ENCODE results near the gene MIA2. TPM values are rescaled to one million over a fixed set of nuclear protein-coding genes. Genes with fewer than 3 reads are reported as not detected.

MIA2 gene
- total RNA-seq, 1 donor from 2014 or later = 41.2 TPM

- no peak overlapping the region for H3K4me3 ChIP-seq (ENCODE audit: low read depth, low read length)
- no peak for DNase-seq (ENCODE audit: low read depth)
- no peaks in the 10 kb centered on the region for H3K36me3 ChIP-seq (ENCODE audit: control insufficient read depth, insufficient read depth, low read length)
- TF ChIP-seq, protein P1, sequence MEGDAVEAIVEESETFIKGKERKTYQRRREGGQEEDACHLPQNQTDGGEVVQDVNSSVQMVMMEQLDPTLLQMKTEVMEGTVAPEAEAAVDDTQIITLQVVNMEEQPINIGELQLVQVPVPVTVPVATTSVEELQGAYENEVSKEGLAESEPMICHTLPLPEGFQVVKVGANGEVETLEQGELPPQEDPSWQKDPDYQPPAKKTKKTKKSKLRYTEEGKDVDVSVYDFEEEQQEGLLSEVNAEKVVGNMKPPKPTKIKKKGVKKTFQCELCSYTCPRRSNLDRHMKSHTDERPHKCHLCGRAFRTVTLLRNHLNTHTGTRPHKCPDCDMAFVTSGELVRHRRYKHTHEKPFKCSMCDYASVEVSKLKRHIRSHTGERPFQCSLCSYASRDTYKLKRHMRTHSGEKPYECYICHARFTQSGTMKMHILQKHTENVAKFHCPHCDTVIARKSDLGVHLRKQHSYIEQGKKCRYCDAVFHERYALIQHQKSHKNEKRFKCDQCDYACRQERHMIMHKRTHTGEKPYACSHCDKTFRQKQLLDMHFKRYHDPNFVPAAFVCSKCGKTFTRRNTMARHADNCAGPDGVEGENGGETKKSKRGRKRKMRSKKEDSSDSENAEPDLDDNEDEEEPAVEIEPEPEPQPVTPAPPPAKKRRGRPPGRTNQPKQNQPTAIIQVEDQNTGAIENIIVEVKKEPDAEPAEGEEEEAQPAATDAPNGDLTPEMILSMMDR (IDR thresholded peaks at IDR 0.05; ENCODE audit: insufficient read depth, low read length, poor library complexity, severe bottlenecking) = no peak
- H3K27me3 ChIP-seq (ENCODE audit: control insufficient read depth, insufficient read depth, low read length) = no peaks in the 10 kb centered on the region
Observed at GRCh38 chr14:39395555-39396254, 162.0 kb downstream of the MIA2 start.

- Histone ChIP-seq H3K36me3 (ENCODE audit: control insufficient read depth, insufficient read depth, low read length) (no peaks in the 10 kb centered on the region), H3K4me3 (ENCODE audit: low read depth, low read length) (no peak overlapping the region), H3K27me3 (ENCODE audit: control insufficient read depth, insufficient read depth, low read length) (no peaks in the 10 kb centered on the region)
- DNase-seq (ENCODE audit: low read depth) = no peak
- TF ChIP-seq, protein P1 (IDR thresholded peaks at IDR 0.05; ENCODE audit: insufficient read depth, low read length, poor library complexity, severe bottlenecking) = no peak
Observed at GRCh38 chr14:39396448-39396847, 162.7 kb downstream of the MIA2 start.

DNA sequence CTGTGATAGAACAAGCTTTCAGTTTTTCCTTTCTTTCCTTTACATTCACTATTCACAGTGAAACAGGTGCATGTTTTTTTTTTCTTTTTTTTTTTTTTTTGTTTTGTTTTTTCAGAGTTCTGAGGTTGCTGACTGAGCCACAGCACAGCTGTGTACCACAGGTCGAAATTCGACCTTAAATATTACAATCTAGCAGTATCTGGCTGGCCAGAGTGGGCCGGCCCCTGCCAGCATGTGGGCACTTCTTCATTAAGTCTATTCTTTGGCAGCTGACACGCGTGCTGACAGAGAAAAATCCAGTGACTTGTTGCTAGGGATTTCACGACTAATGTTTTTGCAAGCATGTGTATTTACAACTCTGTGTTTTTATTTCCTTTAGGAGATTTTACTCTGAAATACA is 164.7 kb downstream of the MIA2 start:
- Histone ChIP-seq H3K4me3 (ENCODE audit: low read depth, low read length) (no peak overlapping the region), H3K36me3 (ENCODE audit: control insufficient read depth, insufficient read depth, low read length) (no peaks in the 10 kb centered on the region), H3K27me3 (ENCODE audit: control insufficient read depth, insufficient read depth, low read length) (no peaks in the 10 kb centered on the region)
- TF ChIP-seq, protein P1 (IDR thresholded peaks at IDR 0.05; ENCODE audit: insufficient read depth, low read length, poor library complexity, severe bottlenecking) = no peak
- DNase-seq (ENCODE audit: low read depth) = no peak

DNA sequence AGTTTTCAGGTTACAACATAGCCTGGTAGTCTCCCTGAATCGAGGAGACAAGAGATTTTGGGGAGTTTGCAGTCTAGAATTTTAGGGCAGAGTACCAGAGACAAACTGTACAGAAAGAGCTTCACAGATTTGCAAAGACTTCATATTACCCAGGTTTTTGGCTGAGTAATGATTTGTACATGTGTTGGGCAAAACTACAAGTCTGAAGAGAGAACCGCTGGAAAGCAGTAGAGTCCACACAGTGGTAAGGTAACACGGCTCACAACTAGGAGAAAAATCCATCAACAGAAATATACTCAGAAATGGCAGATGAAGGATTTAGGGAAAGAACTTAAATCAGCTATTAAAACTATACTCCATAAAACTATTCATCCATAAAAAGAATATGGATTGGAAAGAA is 172.8 kb downstream of the MIA2 start:
- TF ChIP-seq, protein P1 (IDR thresholded peaks at IDR 0.05; ENCODE audit: insufficient read depth, low read length, poor library complexity, severe bottlenecking) = no peak
- Histone ChIP-seq H3K27me3 (ENCODE audit: control insufficient read depth, insufficient read depth, low read length) (no peaks in the 10 kb centered on the region), H3K36me3 (ENCODE audit: control insufficient read depth, insufficient read depth, low read length) (no peaks in the 10 kb centered on the region), H3K4me3 (ENCODE audit: low read depth, low read length) (no peak overlapping the region)
- no peak for DNase-seq (ENCODE audit: low read depth)

DNA sequence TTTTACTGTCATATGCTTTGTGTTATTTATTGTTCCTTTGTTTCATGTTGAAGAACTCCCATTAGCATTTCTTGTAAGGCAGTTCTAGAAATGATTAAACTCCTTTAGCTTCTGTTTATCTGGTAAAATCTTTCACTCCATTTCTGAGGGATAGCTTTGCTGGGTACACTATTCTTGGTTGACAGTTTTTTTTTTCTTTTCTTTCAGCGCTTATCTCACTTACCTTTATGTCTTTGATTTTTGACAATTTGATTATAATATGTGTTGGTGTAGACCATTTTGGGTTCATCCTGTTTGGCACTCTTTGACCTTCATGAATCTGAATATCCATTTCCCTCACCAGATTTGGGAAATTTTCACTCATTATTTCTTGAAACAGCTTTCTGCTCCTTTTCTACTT is 182.4 kb downstream of the MIA2 start:
- no peaks in the 10 kb centered on the region for H3K27me3 ChIP-seq (ENCODE audit: control insufficient read depth, insufficient read depth, low read length)
- no peak for DNase-seq (ENCODE audit: low read depth)
- H3K4me3 ChIP-seq (ENCODE audit: low read depth, low read length) = no peak overlapping the region
- H3K36me3 ChIP-seq (ENCODE audit: control insufficient read depth, insufficient read depth, low read length) = no peaks in the 10 kb centered on the region
- TF ChIP-seq, protein P1 (IDR thresholded peaks at IDR 0.05; ENCODE audit: insufficient read depth, low read length, poor library complexity, severe bottlenecking) = no peak

- DNase-seq (ENCODE audit: low read depth) = no peak
Observed at GRCh38 chr14:39417014-39417413, 183.3 kb downstream of the MIA2 start.

More at GRCh38 chr14:39417014-39417413, 183.3 kb downstream of the MIA2 start:
- Histone ChIP-seq H3K4me3 (ENCODE audit: low read depth, low read length) (no peak overlapping the region), H3K36me3 (ENCODE audit: control insufficient read depth, insufficient read depth, low read length) (no peaks in the 10 kb centered on the region), H3K27me3 (ENCODE audit: control insufficient read depth, insufficient read depth, low read length) (no peaks in the 10 kb centered on the region)
- TF ChIP-seq, protein P1 (IDR thresholded peaks at IDR 0.05; ENCODE audit: insufficient read depth, low read length, poor library complexity, severe bottlenecking) = no peak
